ENCODE measurements around the gene FLNC. TPM values are rescaled to one million over a fixed set of nuclear protein-coding genes. Genes with fewer than 3 reads are reported as not detected.
A peak's percentile ranks its signal among the peaks of the same experiment; 100 is the strongest.

The FLNC gene
- total and polyA plus RNA-seq, 9 of the 15 experiments (the other 6 are each of a cell fraction or from before 2014, with no cell fraction given) = 0.90 to 155 (median 28.8) TPM

- TF ChIP-seq KLF13 (tag; IDR thresholded peaks at IDR 0.05; ENCODE audit: borderline replicate concordance, low read depth) (peak; percentile 73; the same call in 1 of the 2 replicates), DACH1 (IDR thresholded peaks at IDR 0.05; ENCODE audit: partially characterized antibody) (peak; percentile 98), RBM39 (optimal IDR thresholded peaks at IDR 0.05; ENCODE audit: low read depth, low read length) (peak; percentile 97), RAD21 (CRISPR knock-in tag; conservative IDR thresholded peaks at IDR 0.05 in 1 of 2, IDR thresholded peaks at IDR 0.05 in 1 of 2) (peak; percentile 17 to 26; a peak in 2 of 4 replicates), NCOA4 (IDR thresholded peaks at IDR 0.05; ENCODE audit: partially characterized antibody) (no peak), HDAC6 (IDR thresholded peaks at IDR 0.05; ENCODE audit: low read depth, low read length) (peak; percentile 90; the same call in 1 of the 2 replicates), GABPB2 (CRISPR knock-in tag; conservative IDR thresholded peaks at IDR 0.05) (no peak; the same call in 1 of the 2 replicates), RBM17 (IDR thresholded peaks at IDR 0.05; ENCODE audit: borderline replicate concordance, low read depth, low read length) (no peak), CXXC5 (CRISPR knock-in tag; IDR thresholded peaks at IDR 0.05) (peak; percentile 79), ZNF408 (CRISPR knock-in tag; IDR thresholded peaks at IDR 0.05; ENCODE audit: low read depth) (no peak), IRF1 (CRISPR knock-in tag; IDR thresholded peaks at IDR 0.05; ENCODE audit: borderline replicate concordance) (0 out of 2 replicates have a peak, but pooled peaks have one; percentile 31), PRDM10 (IDR thresholded peaks at IDR 0.05; ENCODE audit: partially characterized antibody) (peak; percentile 41), SIN3A (IDR thresholded peaks at IDR 0.05; ENCODE audit: borderline replicate concordance in 2 of 2, control insufficient read depth in 1 of 2, low read depth in 2 of 2, low read length in 2 of 2) (0 out of 4 replicates have a peak, but pooled peaks of 1 of the 2 experiments have one; percentile 4), AFF4 (CRISPR knock-in tag; IDR thresholded peaks at IDR 0.05) (peak; percentile 73; the same call in 1 of the 2 replicates), MECOM (CRISPR knock-in tag; IDR thresholded peaks at IDR 0.05) (peak; percentile 80; the same call in 1 of the 2 replicates), ESRRA (IDR thresholded peaks at IDR 0.05; ENCODE audit: borderline replicate concordance, low read depth) (peak; percentile 61; the same call in 1 of the 2 replicates), TRIM24 (IDR thresholded peaks at IDR 0.05) (peak in 1 of 2 experiments; percentile 85; a peak in 2 of 4 replicates), ZNF165 (CRISPR knock-in tag; IDR thresholded peaks at IDR 0.05; ENCODE audit: borderline replicate concordance) (0 out of 2 replicates have a peak, but pooled peaks have one; percentile 13)
Measured at GRCh38 chr7:128783143-128783861, 46.9 kb upstream of the FLNC start (continued).
